AG04450 (cell line): Measurements from ENCODE around the gene SLC27A1. TPM values are rescaled to one million over a fixed set of nuclear protein-coding genes. Genes with fewer than 3 reads are reported as not detected.

Experiments
- CTCF ChIA-PET: fragments of 300-600, 350-600 bp; formaldehyde crosslinking; extraction: SDS; loops from one replicate; lab custom pipeline; 2022; ENCODE audit warnings: antibody characterized with exemption, inconsistent platforms; lab: Charles Lee
- POLR2A ChIA-PET: fragments of 350-600 bp; formaldehyde crosslinking; extraction: SDS; loops from one replicate; lab custom pipeline; 2021; ENCODE audit warnings: antibody characterized with exemption, inconsistent platforms; lab: Yijun Ruan, JAX
- DNase-seq: peaks from one replicate; pipeline ENCODE4 v3.0.0-alpha.2; 2011; ENCODE audit warnings: low read depth, low spot score
- H3K27ac ChIP-seq: one replicate; pipeline ENCODE4 v1.5.1; 2012; ENCODE audit warnings: low read depth, low read length, control low read depth
- H3K27me3 ChIP-seq: one replicate; pipeline ENCODE4 v1.6.0; 2012; ENCODE audit warnings: low read length; ENCODE audit not compliant: control insufficient read depth, insufficient read depth
- H3K4me3 ChIP-seq: 2 replicates; pipeline ENCODE4 v1.5.1; 2011; ENCODE audit warnings: mild to moderate bottlenecking, low read depth, low read length, control low read depth
- H3K9me3 ChIP-seq: 2 replicates; pipeline ENCODE4 v1.5.1; 2012; ENCODE audit warnings: low read length; ENCODE audit not compliant: control insufficient read depth, insufficient read depth
- polyA minus RNA-seq: library from RNA; depleted of rRNA, polyadenylated mRNA; stranded (reverse); fragments of >200 nt; gene quantifications from 2 replicates; pipeline ENCODE4 v1.2.3, GENCODE V29; 2011; rRNA and poly(A)+ RNA removed
- polyA plus RNA-seq: library from polyadenylated mRNA; depleted of rRNA; stranded (reverse); fragments of >200 nt; gene quantifications from 2 replicates; pipeline ENCODE4 v1.2.3, GENCODE V29; 2011; rRNA removed
- TF ChIP-seq, protein P1 (sequence below): IDR thresholded peaks from 2 replicates; pipeline ENCODE4 v1.5.1; 2011; ENCODE audit warnings: low read depth, low read length, control low read depth, inconsistent platforms

SLC27A1 gene
- polyA plus RNA-seq (8.3 and 9.4 TPM in 2 replicates), polyA minus RNA-seq (6.5 and 7.6 TPM in 2 replicates)

GRCh38 chr19:17470068-17470841 is at the start of gene SLC27A1:
TSS of gene SLC27A1 (plus strand) at chr19:17470524. CDS start at chr19:17470541, 17 bp downstream.
- TF ChIP-seq, protein P1, sequence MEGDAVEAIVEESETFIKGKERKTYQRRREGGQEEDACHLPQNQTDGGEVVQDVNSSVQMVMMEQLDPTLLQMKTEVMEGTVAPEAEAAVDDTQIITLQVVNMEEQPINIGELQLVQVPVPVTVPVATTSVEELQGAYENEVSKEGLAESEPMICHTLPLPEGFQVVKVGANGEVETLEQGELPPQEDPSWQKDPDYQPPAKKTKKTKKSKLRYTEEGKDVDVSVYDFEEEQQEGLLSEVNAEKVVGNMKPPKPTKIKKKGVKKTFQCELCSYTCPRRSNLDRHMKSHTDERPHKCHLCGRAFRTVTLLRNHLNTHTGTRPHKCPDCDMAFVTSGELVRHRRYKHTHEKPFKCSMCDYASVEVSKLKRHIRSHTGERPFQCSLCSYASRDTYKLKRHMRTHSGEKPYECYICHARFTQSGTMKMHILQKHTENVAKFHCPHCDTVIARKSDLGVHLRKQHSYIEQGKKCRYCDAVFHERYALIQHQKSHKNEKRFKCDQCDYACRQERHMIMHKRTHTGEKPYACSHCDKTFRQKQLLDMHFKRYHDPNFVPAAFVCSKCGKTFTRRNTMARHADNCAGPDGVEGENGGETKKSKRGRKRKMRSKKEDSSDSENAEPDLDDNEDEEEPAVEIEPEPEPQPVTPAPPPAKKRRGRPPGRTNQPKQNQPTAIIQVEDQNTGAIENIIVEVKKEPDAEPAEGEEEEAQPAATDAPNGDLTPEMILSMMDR, result no peak
- ChIA-PET POLR2A (interaction anchor here (0.5 to 1.1 kb wide), 4 partner anchors 8 to 574 kb away, joined by 3 to 4 read pairs (median 3); no protein-coding TSS in a partner anchor), CTCF (no interaction called here)
- H3K27ac ChIP-seq, result peak within 1 kb of the TSS; percentile 52
- no peaks in the 10 kb centered on the region for H3K9me3 ChIP-seq
- peak within 1 kb of the TSS; percentile 79 for H3K4me3 ChIP-seq
- no peaks in the 10 kb centered on the region for H3K27me3 ChIP-seq
- DNase-seq, result peak; percentile 97

DNA sequence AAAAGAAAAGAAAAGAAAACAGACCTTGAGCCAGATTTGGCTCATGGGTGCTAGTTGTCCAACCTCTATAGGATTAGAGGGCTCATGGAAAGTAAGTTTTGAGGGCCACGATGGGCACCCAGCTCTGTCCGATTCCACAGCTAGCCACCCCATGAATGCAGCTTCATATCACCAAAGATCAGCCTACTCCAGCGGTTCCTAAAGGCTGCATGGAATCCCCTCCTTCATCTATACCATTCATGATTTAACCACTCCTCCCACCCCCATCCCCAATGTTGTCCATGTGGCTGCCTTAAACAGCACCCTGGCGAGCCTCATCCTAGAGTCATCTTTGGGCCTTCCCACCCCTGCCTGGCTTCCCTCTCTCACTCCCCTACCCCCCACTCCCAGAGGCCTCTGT is 48.4 kb upstream of the SLC27A1 start:
- TF ChIP-seq, protein P1, result no peak
- no peaks in the 10 kb centered on the region; the same call in 1 of the 2 replicates for H3K9me3 ChIP-seq
- no peak overlapping the region for H3K27ac ChIP-seq
- DNase-seq, result no peak
- ChIA-PET CTCF (interaction anchor here (0.5 kb wide), 1 partner anchor 31 kb away, joined by 3 read pairs; no protein-coding TSS in a partner anchor), POLR2A (no interaction called here)
- no peak overlapping the region for H3K4me3 ChIP-seq
- no peaks in the 10 kb centered on the region for H3K27me3 ChIP-seq

- no peak overlapping the region for H3K4me3 ChIP-seq
- CTCF ChIA-PET, result interaction anchor here (0.7 kb wide), 1 partner anchor 339 kb away, joined by 3 read pairs; no protein-coding TSS in a partner anchor
- POLR2A ChIA-PET, result no interaction called here
- no peak for DNase-seq
- TF ChIP-seq, protein P1, result no peak
- no peaks in the 10 kb centered on the region for H3K27me3 ChIP-seq
- no peak overlapping the region for H3K27ac ChIP-seq
- no peaks in the 10 kb centered on the region; the same call in 1 of the 2 replicates for H3K9me3 ChIP-seq
These were observed 46.7 kb upstream of the SLC27A1 start for GRCh38 chr19:17423429-17424208.

DNA sequence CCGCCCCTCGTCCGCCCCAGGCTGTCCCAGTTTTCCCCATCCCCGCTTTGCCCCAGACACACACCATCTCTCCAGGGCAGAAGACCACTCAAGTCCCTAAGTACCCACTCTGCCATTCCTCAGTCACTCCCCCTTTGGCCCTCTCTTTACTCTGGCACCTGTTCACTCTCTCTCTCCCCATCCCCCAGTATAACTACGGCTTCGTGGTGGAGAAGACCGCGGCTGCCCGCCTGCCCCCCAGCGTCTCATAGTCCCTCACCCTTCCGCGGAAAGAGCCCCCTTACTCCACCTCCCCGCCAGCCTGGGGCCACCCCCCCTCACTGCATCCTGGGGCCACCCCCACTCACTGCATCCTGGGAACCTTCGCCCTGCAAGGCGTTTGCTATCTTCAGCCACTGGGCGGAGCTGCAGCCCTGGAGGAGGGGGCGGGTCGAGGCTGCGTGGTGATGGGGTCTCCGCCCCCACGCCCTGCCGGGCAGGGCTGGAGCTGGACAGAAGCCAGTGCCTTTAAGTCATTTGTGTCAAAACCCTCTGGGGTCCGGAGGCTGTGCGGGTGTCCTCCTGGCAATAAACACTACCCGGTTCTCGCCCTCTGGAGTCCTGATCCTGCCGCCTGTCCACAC is 45.5 kb upstream of the SLC27A1 start:
- CTCF ChIA-PET, result interaction anchor here (0.7 kb wide), 1 partner anchor 60 kb away, joined by 3 read pairs; no protein-coding TSS in a partner anchor

More for the DNA sequence above, 45.5 kb upstream of the SLC27A1 start:
- DNase-seq, result no peak
- H3K9me3 ChIP-seq, result no peaks in the 10 kb centered on the region; the same call in 1 of the 2 replicates
- no peaks in the 10 kb centered on the region for H3K27me3 ChIP-seq
- H3K27ac ChIP-seq, result no peak overlapping the region
- H3K4me3 ChIP-seq, result no peak overlapping the region
- TF ChIP-seq, protein P1, result peak; percentile 58
- POLR2A ChIA-PET, result no interaction called here
